OCI-LY1 (cell line): Measurements from ENCODE around the gene CHD5.

Source experiments
- CTCF ChIP-seq: fragments of 200-600 bp; sonication (generic), shearing (Covaris generic); IDR thresholded peaks from 2 replicates; pipeline ENCODE4 v1.5.1; 2017; ENCODE audit warnings: mild to moderate bottlenecking, antibody characterized with exemption, low read length, moderate library complexity, mixed read lengths
- EZH2 ChIP-seq: fragments of 200-600 bp; sonication (generic), shearing (Covaris generic); IDR thresholded peaks from 2 replicates; pipeline ENCODE4 v1.8.0; 2017; ENCODE audit warnings: borderline replicate concordance, mixed run types, mild to moderate bottlenecking, antibody characterized with exemption, low read length, moderate library complexity, mixed read lengths

GRCh38 chr1:6070450-6070974, 109.6 kb downstream of the CHD5 start:
- TF ChIP-seq CTCF (no peak), EZH2 (no peak)
